Measurements from ENCODE around the gene TFPT.
"Not testable (repeated sequence)": the region's sequence is repeated elsewhere in the genome, so short reads cannot be mapped to it uniquely, and the experiment has no call there.

Gene TFPT

DNA sequence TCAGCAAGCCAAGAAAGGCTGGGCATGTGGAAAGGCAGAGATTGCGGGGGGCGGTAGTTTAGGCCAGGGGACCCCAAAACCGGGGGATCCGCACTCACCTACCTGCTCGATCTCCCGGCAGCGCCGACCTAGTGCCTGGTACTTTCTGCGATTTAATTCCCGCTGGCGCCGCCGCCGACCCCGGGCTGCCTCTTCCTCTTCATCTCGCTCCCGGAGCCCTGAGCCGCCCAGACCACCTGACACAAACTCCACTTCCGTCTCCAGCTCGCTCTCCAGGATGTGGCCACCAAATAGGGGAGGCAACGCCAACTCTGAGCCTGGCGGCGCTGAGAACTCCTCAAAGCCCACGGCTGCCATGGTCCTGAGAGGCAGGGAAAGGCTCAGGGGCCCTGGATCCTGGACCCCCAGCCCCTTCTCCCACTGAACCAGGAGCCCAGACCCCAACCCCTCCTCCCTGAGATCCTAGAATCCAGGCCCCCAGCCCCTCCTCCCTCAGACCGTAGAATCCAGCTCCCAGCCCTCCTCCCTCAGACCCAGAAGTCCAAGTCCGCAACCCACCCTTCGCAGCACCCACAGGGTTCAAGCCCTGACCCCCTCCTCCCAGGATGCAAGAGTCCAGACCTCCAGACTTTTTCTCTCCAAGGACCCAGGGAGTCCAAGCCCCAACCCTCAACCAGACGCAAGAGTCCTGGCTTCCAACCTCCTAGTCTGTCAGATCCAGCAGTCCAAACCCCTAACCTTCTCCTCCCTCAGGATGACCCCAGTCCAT is 933 bp downstream of the TFPT start:
- DNase-seq: peak; percentile 23 to 31

GRCh38 chr19:54109651-54110050 is 5.8 kb downstream of the TFPT start:
- DNase-seq: no peak

GRCh38 chr19:54108496-54108895 is 7.0 kb downstream of the TFPT start:
- DNase-seq: no peak

DNA sequence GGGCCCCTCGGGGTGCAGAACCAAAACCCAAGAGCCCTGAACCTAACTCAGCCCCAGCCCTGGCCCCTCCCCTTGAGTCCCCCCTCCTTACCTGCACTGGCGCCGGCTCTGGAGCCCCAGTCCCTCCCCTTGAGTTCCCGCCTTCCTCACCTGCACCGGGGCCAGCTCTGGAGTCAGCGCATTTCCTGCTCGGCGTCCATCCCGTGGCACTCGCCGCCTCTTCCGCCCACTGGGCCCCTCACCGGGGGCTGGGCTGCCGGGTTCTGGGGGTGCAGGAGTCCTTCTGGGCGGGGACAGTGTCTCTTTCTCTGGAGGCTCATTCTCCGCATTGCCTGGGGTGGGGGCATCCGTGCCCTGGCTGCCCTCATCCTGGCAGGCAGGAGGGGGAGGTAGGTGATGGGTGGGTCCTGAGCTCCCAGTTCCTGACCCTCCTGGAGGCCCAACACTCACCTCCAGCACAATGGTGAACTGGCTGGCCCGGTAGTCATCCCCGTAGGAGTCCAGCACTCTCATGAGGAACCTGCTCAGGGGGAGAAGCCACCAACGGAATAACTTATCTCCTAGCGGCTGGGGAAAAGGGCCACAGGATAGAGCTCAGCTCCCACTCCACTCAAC is 7.5 kb downstream of the TFPT start:
- DNase-seq: no peak

DNA sequence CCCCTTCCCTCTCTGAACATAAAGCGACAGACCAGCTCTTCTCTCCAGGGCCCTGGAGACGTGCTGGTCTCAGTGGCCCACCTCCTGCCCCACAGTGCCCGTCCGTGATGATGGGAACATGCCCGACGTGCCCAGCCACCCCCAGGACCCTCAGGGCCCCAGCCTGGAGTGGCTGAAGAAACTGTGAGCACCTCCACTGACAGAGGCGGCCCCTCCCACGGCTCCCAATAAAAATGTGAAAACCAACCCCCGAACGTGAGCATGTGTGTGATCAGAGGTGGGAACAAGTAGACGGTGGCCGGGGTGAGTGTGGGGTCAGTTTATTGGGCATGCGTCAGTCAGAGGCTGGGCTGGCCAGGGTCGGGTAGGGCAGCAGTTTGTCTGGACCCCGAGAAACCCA is 8.7 kb downstream of the TFPT start:
- DNase-seq: no peak

DNA sequence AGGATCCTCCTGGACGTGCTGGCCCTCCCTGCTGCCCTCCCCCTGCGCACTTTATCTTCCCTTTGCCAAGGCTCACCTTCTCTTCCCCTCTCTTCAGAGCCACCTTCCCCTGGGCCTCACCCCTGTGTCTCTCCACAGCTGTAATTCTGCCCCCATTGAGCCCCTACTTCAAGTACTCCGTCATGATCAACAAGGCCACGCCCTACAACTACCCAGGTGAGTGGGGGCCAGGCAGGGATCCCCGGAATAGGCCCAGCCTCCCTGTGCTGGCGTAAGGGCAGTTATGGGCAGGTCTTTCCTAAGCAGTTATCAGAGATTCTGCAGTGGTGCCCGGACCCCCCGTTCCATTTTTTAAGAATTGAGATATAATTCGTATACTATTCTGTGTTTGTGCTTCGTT is 9.7 kb downstream of the TFPT start:
- no peak for DNase-seq

GRCh38 chr19:54104998-54105715 is 10.3 kb downstream of the TFPT start:
- no peak for DNase-seq

GRCh38 chr19:54102421-54103169 is 12.9 kb downstream of the TFPT start, which contains the start of gene NDUFA3:
NDUFA3 (plus strand) TSS chr19:54102855; CDS start chr19:54102879, 24 bp downstream.
- peak; percentile 95 to 96 for DNase-seq

DNA sequence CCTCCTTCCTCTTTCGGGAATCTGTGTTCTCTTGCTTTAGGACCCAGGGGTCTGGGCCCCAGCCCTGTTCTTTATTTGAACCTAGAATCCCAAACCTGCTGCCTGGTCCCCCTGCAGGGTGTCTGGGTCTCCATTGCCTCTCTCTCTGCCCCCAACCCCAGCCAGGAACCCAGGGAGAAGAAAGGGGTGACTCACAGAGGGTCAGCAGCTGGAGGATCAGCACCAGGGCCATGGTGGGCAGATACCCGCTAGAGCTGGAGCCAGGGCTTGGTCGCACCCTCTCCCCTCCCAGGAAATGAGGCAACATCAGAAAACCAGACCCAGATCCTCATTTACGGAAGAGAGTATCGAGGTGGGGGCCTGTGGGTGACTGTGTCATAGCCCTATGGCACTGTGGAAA is 14.9 kb downstream of the TFPT start, which contains the start of gene OSCAR:
TSS of gene OSCAR (minus strand) at position 243 of the 400 bp plus-strand sequence. CDS start at position 232, 11 bp downstream.
- no peak for DNase-seq

GRCh38 chr19:54099903-54100255 is 15.6 kb downstream of the TFPT start:
- not testable (repeated sequence) for DNase-seq

- DNase-seq: no peak
These were observed 16.1 kb downstream of the TFPT start for GRCh38 chr19:54099190-54099902.

GRCh38 chr19:54096617-54097106 is 18.8 kb downstream of the TFPT start:
- DNase-seq: peak in 1 of 2 donors; percentile 22

- peak; percentile 37 to 52 for DNase-seq
These were observed 19.4 kb downstream of the TFPT start for GRCh38 chr19:54095859-54096616.

GRCh38 chr19:54095136-54095858 is 20.2 kb downstream of the TFPT start:
- DNase-seq: no peak

DNA sequence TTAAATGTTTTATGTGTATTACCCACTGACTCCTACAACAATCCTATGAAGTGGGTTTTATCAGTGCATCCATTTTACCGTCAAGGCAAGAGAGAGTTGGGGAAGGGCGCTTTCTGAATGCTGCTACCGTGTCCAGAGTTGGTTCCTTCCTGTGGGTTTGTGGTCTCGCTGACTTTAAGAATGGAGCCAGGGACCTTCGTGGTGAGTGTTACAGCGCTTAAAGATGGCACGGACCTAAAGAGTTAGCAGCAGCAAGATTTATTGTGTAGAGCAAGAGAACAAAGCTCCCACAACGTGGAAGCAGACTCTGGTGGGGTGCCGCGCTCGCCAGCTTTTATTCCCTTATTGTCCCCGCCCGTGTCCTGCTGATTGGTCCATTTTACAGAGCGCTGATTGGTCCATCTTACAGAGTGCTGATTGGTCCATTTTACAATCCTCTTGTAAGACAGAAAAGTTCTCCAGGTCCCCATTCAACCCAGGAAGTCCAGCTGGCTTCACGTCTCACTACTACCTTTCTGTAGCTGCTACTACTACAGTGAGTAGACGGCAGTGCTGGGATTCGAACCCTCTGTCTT is 20.9 kb downstream of the TFPT start:
- no peak for DNase-seq

GRCh38 chr19:54084410-54084809 is 31.0 kb downstream of the TFPT start:
- no peak for DNase-seq

- DNase-seq: no peak
These were observed 34.4 kb downstream of the TFPT start, which contains the start of gene TARM1 for GRCh38 chr19:54081032-54081431. TARM1 (minus strand) TSS chr19:54081365; CDS start chr19:54081340, 25 bp downstream.

DNA sequence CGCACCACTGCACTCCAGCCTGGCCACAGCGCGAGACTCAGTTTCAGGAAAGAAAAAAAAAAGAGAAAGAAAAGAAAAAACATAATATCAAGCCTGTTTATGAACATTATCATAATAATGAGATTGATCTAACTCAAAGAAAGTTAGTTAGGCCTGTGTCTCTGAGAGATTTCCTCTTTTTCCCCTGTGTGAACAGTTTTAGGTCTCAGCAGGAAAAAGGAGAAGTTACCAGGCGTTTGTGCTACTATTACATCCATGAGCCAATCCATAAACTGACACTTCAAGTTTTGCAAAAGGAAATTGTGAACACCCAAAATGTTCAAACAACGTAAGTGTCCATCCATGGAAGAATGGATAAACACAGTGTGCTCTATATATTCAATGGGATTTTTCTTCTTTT is 38.1 kb downstream of the TFPT start:
- DNase-seq: no peak

- no peak for DNase-seq
These were observed 40.6 kb downstream of the TFPT start for GRCh38 chr19:54074851-54075250.

GRCh38 chr19:54073829-54074228 is 41.6 kb downstream of the TFPT start:
- no peak for DNase-seq
